EL (cell line): ENCODE results near the gene FIGN.
A peak's percentile ranks its signal among the peaks of the same experiment; 100 is the strongest.

Experiments
- DNase-seq: peaks from one replicate; pipeline ENCODE4 v3.0.0-alpha.2; 2016

FIGN gene

DNA sequence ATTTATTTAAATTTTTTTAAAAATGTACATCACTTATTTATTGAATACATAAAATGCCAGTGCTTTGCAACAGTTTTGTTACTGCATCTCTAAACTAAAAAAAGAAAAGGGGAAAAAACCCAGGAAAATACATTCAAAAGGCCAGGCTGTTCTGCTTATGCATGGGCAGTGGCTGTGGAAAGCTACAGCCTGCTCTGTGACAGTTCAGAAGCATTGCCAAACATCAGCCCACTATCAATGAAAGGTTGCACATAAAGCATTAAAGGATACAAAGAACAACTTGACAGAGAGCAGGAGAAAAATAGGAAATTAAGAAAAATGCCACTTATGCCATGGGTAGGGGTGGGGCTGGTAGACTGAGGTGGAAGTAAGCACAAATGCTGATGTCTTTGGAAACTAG is 128.2 kb downstream of the FIGN start:
- DNase-seq = no peak

DNA sequence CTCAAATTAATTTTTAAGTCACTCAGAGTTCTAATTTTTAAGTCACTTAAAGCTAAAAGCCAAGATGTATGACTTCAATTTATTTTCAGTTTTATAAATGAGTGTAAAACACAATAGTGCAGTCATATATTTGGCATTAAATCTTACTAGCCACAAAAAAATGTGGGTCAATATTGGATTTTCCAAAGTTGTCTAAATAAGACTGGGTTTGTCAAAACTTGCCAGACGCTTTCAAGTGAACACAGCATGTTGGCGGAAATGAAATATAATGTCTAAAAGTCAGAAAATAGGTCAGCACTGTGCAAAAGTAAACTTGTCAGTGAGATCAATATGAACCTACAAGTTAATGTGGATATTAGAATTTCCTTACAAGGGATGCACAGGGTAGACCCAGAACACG is 128.9 kb downstream of the FIGN start:
- no peak for DNase-seq

DNA sequence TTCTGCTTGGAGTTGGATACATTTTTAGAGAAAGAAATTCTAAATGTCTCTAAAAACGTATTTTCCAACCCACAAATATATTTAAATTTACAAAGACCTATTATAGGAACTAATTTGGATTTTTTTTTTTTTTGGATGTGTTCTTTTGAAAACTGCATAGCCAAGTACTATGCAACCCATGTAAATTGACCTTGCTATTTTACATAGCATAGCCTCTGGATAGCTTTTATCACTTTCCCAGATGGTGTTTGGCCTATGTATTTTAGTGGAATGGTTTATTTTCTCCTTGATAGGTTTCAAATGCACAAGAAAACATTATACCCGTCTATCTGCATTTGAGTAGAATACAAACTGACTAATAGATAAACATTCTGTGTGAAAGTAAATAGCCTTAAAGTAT is 130.0 kb downstream of the FIGN start:
- no peak for DNase-seq

DNA sequence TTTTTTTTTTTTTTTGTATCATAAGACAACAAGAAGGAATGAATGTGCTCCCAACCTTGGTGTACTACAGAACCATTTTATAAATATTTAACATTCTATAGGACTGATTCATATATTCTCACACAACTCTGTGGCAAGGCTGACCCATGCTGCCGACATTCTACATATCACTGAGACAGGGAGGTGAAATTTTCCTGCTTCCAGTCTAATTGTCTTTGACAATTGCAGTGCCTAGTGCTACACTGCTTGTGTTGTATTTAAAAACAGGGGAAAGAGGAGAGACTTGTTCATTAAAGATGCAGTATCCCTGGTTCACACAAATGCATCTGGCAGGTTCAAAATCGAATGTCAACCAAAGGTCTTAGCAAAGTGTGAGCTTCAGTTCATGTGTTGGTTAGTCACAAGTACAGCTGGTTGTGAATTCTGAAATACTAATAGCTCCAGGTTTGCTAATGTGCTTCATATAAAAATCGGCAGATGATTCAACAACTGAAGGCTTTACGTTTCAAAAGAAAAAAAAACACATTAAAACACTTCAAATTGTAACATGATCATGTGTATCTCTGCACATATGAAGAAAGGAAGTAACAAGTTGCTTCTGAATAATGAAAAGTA is 130.8 kb downstream of the FIGN start:
- DNase-seq = peak; percentile 77

DNA sequence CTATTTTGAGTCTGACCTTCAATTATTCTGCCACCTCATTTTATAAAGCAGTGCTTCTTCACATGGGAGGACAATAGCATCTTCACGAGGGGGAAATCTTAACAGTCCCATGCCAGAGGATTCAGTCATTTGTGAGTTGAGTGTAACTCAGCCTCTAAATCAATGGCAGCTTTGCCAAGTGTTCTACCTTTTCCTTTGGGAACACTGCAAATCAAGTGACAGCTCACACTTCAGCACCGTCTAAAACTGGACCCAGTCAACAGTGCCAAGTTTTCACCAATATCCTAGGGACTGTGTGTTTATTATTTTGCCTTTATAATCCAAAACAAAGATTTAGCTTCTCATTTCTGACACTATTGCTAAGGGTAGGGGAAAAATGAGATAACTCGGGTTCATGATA is 133.6 kb downstream of the FIGN start:
- no peak for DNase-seq

DNA sequence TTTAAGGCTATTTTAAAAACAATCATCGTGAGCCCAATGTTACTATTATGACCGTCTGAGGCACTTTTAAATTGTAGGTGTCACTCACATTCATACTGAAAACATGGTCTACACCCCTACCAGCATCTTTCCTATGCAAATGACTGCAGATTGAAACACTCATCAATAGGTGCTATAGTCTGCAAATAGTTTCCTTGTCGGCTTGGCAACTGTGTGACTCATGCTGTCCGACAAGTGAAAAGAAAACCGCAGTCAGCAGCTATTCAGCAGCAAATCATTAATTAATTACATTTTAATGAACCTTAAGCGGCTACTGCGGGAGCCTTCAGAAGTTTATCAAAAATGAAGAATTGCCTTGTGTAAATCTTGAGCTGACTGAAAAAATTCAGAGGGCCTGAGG is 134.4 kb downstream of the FIGN start:
- peak; percentile 15 for DNase-seq

DNA sequence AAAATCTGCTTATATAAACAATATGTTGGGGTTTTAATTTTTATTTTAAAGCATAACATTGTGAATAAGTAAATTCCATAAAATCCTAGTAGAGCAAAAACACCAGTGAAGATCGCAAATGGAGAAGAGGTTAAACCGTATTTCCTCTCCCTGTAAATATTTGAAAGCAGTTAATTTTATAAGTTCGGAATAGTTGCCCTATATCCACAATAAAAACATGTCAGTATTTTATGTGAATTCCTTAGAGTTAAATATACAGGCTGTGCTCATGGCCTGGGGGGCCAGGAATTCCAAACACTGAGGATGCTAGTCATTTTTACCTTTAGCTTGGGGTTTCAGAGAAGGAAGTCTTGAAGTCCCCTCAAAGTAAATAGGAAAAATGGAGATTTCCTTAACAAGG is 135.0 kb downstream of the FIGN start:
- DNase-seq = peak; percentile 58

DNA sequence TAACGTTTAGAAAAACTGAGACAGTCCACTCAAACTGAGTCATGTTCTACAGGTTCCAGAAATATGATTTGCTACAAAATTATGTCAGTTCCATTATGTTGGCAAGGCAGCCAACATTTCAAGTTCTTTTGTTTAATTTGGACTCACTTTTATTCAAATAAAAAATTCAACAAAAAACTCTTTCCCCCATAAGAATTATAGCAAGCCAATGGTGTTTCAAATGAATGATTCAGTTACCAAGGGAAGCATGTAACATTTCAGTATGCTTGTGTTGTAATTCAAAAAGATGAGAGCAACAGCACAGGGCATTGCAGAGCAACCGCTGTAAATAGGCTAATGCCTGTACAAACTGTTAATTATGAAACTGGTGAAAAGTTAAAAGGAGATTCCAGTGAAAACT is 140.8 kb downstream of the FIGN start:
- DNase-seq = no peak

DNA sequence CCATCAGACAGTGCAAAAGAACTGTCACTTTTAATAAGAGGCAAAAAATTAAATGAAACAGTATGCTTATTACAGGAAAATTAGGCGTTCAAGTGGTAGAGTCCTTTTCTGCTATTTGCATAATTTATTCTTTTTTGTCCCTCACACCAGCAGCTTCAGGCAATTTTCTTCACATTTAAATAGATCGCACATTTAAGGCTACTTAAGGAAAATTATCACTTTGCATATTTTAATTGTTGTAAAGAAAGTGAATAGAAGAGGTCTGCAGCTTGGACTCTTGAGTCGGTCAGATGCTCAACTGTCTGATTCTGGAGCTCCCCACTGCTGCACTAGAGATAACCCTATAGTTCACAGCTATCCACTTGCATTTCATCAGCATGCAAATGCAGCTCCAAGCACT is 141.3 kb downstream of the FIGN start:
- no peak for DNase-seq

DNA sequence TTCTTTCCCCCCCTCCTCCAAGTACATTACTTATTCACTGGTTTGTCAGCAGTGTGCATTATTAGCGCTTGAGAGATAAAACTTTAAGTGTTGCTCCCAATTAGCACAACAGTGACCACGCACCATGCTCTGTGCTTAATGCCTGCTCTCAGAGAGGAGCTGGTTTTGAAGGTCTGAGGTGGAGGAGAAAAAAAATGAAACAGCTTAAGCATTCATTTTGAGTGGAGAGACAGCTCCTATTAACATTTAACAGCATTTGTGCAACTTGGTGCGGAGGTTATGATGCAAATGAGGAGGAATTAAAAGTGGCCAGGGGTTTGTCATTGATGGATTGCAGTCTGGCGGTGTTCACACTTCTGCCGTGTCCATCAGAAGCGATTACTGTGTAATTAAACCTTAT is 141.8 kb downstream of the FIGN start:
- DNase-seq = no peak

DNA sequence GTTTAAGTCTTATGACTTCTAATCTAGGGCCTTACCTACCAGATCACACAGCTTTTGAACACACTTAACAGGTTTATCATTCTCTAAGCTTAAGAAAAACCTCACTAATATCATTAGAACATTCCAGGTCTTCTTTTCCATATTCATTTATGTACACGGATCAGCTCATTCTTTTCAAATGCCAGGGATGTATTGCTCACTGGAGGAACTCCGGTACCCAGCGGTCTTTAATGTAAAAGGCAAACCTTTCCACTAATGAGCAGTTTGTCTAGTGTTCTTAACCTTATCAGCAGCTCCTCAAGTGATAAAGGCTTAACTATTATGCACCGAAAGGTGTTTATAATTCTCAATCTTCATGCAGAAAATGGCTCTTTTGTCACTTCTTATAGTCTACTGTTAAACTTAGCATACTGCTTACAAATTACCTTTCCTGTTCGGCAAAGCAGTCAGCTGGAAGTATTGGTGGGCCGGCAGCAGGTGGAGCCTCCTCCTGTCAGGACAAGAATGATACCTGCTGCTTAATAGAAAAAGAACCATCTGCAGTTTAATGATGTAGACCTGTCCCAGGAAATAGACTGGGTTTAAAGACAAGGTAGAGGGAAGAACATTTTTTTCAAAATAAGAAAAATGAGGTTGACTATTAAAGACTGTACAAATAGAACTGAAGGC is 142.7 kb downstream of the FIGN start:
- DNase-seq = no peak

DNA sequence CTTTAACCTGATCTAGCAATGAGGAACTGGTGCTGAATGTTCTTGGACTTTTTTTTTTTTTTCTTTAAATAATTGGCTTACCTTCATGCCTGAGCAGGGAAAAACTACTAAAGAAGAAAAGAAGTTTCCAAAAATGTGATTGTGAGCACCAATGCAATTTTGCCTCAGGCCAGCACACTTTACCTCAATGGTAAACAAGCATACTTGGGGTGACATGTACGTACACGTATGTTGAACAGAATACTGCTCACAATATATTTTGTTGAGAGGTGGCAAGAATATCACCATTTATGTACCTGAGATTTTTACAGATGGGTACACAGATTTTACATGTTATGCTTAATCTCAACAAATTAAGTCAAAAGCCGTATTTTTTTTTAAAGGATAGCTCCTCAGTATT is 144.3 kb downstream of the FIGN start:
- no peak for DNase-seq

DNA sequence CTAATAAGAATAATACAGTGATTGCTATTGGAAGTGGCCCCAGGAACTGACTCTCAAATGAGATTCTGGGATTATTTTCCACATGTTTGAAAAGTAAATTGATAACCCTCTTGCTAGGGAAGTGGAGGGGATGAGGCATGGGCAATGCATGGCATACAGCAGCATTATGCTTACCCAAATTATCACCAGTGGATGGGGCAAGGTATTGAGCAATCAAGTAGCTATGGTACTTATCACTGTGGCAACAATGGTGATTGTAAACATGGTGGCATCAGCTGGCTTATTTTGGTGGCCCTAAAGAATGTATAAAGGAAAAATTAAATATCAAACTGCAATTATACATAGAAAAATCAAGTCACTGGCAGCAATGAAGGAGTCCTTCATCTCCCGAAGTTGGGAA is 155.1 kb downstream of the FIGN start:
- no peak for DNase-seq

DNA sequence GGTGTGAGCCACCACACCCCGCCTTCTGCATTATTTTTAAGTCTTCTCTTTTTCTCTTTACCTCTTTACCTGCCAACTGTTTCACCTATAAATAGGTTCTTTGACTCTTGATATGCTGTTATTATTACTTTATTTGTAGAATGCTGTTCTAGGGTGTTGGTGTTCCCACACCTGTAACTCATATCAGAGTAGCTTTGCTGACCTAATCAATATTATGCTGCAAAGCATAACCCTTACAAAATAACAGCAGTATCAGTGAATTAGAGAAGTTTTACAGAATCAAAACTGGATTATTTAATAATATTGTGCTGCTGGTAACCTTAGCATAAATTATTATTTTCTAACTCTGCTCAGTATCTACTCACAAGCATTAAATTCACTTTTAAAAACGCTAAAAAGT is 161.5 kb downstream of the FIGN start:
- DNase-seq = no peak

DNA sequence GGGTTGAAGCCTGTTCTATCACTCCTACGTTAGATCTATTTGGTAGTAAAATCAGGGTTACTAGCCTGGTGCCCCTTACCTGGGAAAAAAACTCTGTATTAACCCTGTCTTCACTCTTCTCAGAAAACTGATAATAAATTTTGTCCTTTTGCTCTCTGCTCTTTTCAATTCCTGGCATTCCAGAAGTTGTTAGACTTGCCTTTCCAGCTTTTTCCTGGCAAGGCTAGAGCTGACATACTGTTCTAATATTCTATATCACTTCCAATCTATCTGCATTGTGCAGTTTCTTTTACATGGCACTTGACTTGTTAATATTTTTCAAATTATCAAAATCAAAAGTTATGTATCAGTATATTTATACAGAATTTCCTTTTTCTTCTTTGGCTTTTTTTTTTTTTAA is 162.2 kb downstream of the FIGN start:
- DNase-seq = no peak

DNA sequence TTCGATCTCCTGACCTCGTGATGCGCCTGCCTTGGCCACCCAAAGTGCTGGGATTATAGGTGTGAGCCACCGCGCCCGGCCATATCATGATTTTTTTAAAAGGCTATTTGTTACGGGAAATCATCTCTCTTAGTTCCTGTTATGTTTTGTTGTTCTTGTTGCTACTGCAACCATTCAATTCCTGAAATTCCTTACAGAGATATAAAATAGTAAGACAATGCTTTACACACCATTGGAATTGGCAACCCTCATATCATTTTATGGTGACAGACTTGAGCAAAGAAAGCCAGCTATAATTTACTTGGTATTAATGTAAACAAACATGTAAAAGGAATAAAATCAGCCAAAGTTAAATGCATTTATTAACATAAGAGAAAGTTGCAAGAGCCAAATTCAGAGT is 163.0 kb downstream of the FIGN start:
- no peak for DNase-seq

DNA sequence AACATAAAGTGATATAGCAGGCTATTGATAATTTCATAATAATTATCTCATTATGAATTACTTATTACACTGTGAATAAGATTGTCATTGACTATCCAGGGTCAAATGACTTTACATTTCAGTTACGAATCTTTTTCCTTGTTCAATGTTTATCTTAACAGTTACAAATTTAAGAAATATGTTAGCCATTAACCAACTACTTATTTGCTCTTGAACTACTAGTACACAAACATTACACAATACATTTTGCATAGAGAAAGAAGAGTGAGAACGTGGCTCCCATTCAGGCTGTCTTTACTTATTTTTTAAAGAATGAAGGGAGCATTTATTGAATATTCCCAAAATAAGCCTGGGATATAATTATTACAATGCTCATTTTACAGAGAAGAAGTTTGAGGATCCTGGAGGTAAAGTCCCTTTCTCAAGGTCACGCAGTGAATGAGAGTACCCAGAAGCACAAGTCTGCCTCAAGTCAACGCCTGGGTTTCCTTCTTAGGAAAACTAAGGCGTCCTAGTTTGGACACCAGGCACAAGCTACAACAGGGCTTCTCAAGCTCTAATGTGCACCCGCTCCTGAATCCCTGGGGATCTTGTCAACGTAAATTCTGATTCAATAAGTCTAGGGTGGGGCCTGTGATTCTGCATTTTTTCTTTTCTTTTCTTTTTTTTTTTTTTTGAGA is 164.2 kb downstream of the FIGN start:
- no peak for DNase-seq

DNA sequence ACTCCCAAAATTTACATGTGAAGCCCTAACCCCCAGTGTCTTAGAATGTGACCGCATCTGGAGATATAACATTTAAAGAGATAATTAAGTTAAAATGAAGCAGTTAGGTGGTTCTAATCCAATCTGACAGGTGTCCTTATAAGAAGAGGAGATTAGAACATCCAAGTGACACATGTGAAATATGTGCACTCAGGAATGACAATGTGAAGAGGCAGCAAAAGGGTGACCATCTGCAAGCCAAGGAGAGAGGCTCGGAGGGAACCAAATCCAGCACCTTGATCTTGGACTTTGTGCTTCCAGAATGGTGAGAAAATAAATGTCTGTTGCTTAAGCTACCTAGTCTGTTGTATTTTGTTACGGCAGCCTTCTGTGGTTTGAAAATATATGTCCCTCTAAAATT is 165.4 kb downstream of the FIGN start:
- DNase-seq = no peak

DNA sequence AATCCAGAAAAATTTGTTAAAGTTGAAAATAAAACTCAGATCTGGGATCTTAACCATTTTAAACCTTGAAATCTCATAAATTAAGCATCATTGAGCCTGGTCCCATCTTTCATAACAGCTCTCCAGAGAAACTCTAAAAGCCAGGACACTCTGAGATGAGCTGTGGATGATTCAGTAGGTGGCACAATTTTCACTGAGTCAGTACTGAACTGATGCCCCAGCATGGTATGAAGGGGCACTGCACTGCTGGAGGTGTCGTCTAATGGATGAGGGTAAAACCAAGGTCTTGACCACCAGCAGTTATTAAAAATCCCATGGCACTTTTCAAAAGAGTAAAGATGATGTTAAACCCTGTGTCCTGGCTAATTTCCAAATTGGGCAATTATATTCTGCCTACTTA is 170.6 kb downstream of the FIGN start:
- DNase-seq = no peak

DNA sequence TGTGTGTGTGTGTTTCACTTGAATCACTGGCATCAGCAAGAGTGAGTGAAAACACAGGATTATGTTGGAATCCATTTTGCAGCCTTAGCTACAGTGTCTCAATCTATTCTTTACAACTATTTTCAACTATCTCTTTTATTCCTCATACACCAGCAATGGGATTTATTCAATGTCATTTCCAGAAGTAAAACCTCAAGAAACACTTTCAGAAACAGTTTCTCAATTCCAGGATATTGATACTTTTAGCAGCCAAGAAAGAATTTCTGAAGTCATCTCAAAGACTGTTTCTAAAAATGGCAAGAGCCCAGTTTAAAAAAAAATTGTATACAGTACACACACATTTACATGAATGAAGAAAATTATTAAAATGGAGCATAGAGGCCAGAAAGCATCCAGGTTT is 171.6 kb downstream of the FIGN start:
- DNase-seq = no peak

DNA sequence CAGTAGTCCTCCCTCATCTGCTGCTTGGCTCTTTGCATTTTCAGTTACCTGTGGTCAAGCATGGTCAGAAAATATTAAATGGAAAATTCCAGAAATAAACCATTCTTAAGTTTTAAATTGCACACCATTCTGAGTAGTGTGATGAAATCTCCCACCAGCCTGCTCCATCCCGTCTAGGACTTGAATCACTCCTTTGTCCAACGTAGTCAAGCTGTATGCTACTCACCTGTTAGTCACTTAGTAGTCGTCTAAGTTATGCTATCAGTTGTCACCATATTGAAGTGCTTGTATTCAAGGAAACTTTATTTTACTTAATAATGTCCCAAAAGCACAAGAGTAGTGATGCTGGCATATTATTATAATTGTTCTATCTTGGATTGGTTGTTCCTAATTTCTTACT is 172.5 kb downstream of the FIGN start:
- DNase-seq = no peak

DNA sequence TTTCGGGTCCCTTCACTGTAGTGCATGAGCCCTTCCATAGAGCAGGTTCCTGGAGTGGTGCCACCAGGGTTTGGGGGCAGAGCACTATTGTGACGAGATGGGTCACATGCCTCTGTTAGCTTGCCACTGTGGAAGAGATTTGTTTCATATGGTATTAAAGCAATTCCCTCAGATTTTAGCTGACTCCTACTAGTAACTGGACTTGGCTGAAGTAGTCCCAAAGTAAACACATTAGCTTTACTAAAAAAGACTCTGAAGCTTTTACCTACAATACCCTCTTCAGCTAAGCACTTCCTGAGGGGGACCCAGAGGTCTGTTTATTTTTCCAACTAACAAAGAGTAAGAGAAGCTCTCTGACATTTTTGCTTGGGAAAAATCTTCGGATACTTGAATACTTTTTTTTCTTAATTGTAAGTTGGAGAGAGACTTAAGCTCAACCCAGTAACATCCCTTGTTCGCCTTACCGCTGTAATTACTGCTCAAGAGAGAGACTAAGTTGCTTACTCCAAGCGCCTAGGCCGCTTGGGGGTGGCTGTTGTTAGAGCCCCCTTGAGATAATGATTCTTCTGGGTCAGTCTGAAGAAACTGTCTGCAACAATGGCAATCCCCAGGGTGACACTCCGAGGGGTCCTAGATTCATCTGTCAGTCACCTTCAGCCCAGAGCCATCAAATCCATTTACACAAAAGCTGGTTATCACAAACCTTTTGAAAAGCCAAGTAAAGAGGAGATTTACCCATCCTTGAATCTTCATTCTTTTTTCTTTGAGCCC is 177.4 kb downstream of the FIGN start:
- DNase-seq = no peak

DNA sequence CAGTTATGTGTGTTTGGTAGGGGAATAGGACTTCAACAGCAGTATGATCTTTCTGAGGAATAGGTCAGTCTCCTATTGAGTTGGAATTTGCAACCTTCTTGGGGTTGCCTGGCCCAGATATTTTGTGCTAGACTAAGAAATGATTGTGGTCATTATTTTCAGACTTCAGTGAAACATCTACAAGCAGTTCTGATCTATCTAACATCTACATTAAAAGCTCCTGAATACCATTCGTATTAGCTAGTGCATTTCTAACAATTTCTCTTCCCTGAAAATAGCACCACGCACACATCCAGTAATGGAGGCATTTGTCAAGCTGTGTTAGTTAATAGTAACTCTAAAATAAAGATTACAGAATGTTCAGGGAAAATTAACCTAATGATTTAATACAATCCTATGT is 179.3 kb downstream of the FIGN start:
- DNase-seq = peak; percentile 40

DNA sequence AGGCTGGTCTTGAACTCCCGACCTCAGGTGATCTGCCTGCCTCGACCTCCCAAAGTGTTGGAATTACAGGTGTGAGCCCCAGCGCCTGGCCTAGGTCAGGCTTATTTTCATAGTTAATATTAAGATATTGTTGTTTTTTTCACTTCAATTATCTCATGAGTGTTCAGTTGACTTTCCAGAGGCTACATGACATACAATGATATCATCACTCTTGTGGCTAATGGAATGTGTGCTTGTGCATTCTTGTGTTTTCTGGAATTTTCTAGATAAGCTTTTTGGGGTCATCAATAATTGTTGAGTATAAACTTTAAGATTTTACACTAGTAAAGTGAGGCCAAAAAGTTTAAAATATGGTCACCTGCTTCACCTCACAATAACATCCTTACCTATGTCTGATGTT is 180.9 kb downstream of the FIGN start:
- peak; percentile 46 for DNase-seq
